ENCODE data around the gene UBAC1. TPM values are rescaled to one million over a fixed set of nuclear protein-coding genes. Genes with fewer than 3 reads are reported as not detected.

The UBAC1 gene
- total RNA-seq, 1 donor from 2014 or later = 25.5 TPM

DNA sequence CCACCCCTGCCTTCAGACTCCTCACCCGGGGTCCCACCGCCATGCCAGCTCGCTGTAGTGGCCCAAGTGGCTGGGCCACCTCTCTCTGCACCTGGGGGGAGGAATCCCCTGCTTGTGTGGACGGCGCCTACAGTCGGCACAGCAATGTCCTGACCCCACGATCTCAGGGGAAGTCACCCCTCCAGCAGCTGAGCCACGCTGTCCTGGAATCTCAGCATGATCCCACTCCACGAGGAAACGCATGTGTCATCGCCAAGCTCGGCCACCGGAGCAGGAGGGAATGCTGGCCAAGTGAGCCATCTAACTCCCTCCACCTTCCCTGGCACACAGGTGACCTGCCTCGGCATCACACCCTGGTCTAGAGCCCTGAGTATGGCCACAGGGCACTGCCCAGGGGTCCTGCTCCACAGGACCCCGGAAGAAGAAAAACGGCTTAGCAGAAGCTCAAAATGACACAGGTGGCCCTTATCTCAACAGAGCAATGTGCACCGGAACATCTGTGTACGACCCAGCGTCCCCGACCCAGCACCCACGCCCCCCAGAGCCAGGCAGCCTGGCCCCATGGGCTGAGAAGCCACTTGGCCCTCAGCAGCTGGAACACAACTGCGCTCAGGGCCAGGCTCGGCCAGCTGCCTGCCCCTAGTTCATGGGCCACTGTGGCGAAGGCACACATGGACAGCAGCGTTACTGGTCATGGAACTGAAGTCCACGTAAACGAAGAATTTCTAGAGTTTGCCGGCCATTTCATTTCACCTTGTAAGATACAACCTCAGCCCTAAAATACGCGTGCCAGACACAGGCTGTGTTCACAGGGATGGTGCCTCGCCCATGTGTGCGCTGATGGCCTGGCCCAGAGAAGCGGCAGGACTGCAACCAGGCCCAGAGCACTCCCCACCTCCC is 30.5 kb downstream of the UBAC1 start:
- H3K4me3 Mint-ChIP-seq = no peak overlapping the region
- no peaks in the 10 kb centered on the region for H3K27me3 Mint-ChIP-seq
- ATAC-seq (ENCODE audit: low read depth) (no peak), DNase-seq (no peak)
- no peak overlapping the region for H3K27ac Mint-ChIP-seq
- ChIA-PET POLR2A (no interaction called here), CTCF (no interaction called here)
- TF ChIP-seq, protein P1, sequence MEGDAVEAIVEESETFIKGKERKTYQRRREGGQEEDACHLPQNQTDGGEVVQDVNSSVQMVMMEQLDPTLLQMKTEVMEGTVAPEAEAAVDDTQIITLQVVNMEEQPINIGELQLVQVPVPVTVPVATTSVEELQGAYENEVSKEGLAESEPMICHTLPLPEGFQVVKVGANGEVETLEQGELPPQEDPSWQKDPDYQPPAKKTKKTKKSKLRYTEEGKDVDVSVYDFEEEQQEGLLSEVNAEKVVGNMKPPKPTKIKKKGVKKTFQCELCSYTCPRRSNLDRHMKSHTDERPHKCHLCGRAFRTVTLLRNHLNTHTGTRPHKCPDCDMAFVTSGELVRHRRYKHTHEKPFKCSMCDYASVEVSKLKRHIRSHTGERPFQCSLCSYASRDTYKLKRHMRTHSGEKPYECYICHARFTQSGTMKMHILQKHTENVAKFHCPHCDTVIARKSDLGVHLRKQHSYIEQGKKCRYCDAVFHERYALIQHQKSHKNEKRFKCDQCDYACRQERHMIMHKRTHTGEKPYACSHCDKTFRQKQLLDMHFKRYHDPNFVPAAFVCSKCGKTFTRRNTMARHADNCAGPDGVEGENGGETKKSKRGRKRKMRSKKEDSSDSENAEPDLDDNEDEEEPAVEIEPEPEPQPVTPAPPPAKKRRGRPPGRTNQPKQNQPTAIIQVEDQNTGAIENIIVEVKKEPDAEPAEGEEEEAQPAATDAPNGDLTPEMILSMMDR (IDR thresholded peaks at IDR 0.05) = no peak
- intact Hi-C loops (cut with micrococcal nuclease) = no loop called here
- no peaks in the 10 kb centered on the region for H3K9me3 Mint-ChIP-seq
- H3K36me3 Mint-ChIP-seq (ENCODE audit: low read depth) = peaks cover 39% of the 10 kb centered on the region
- no peaks in the 10 kb centered on the region for H3K4me1 Mint-ChIP-seq

DNA sequence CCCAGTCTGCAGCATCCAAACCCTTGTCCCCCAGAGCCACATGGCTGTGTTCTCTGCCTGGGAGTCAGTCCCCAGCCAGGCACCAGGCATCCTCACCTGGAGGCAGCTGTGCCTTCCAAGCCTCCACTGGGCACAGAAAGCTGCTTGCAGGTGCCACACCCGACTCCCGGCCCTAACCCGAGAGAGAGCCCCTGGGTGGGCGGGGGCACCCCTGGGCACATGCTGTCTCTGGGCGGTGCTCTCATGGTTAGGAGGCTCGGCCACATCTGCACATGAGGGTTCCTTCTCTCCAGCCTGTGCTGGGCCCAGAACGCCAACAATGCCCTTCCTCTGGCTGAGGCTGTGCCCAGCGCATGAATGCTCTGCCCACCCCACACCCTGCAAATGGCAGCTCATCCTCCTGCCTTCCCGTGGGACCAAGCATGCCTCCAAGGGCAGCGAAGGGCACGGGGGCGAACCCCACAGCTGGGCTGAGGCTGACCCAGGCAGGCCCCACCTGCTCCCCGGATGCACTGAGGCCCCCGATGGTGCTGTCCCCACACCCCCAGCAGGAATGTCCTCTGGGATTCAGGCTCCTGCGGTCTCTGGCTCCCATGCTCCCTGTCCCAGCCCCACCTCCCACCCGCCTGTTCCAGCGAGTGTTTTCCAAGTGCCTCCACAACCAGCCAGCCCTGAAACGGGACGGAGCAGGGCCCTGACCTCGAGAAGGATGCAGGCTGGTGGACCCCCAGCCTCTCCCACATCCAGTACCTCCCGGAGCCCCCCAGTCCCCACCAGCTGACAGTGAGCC is 31.3 kb downstream of the UBAC1 start:
- intact Hi-C loops (cut with micrococcal nuclease) = no loop called here
- Mint-ChIP-seq H3K27ac (no peak overlapping the region), H3K4me3 (no peak overlapping the region), H3K4me1 (no peaks in the 10 kb centered on the region), H3K36me3 (ENCODE audit: low read depth) (peaks cover 34% of the 10 kb centered on the region), H3K27me3 (no peaks in the 10 kb centered on the region), H3K9me3 (no peaks in the 10 kb centered on the region)
- DNase-seq (no peak), ATAC-seq (ENCODE audit: low read depth) (no peak)
- CTCF ChIA-PET = no interaction called here
- POLR2A ChIA-PET = no interaction called here
- TF ChIP-seq, protein P1 (IDR thresholded peaks at IDR 0.05) = no peak

DNA sequence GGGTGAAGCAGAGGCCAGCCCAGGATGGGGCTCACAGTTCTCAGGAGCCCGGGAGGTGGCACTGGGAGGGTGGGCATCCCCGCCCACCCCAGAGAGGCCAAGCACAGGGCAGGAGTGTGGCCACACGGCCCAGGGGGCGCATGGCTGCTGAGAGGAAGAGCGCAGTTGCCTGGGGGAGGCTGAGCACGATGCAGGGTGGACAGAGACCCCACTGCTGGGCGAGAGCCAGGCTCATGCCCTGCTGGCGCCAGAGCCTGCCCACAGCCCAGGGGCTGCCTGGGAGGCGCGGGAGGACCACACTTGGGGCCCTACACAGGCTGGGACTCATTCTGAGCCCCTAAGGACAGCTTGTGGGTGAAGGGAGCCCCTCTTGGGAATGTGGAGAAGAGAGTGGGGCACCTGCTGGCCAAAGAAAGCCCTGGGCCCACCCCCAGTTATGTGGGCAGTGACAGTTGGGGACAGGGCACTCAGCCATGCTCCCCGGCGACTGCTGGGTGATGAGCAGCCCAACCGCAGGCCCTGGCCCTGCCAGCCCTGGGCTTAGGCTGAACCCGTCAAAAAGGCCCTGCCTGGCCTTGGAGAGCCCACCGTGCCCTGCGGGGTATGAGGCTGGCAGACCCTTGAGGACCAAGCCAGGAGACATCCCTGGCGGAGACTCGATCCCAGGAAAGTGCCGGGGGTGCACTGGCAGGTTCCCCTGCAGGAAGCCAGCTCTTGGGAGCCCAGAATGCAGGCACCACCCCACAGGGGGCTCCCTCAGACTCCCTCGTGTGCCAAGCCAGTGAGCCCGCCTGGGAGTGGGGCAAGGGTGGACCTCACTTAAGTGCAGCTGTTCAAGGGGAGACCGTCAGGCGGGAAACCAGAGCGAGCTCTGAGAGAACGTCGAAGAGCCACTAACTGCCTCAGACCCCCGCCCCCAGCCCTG is 32.2 kb downstream of the UBAC1 start:
- intact Hi-C loops (cut with micrococcal nuclease) = no loop called here

DNA sequence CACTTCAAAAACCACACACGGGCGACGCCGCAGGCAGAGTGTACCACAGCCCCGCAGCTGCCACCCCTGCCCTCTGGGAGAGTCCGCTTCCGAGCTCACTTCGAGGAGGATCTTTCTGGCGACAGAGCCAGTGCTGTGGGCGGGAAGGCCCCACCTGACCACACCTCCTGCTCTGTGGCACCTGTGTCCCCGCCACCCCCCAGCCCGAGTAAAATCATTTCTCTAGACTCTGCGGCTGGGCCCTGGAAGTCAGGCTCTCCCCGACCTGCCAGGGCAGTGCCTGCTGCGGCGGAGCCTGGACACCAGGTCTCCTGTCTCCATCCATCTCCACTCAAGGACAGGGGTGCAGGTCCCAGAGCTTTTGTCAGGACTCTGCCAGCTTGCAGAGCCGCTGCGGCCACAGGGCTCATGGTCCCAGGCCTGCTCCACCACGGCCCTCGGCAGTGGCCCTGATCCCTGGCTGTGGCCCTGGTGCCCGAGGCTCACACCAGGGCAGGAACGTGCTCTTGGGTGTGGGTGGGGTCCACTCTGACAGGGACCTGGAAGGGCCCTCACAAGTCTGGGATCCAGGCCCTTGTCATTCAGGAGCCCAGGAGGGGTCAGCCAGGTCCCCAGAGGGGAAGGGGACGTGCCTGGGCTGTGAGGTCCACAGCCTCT is 33.0 kb downstream of the UBAC1 start:
- ATAC-seq (ENCODE audit: low read depth) = no peak
- Mint-ChIP-seq H3K9me3 (no peaks in the 10 kb centered on the region), H3K4me1 (no peaks in the 10 kb centered on the region), H3K36me3 (ENCODE audit: low read depth) (peaks cover 31% of the 10 kb centered on the region), H3K27ac (no peak overlapping the region), H3K27me3 (no peaks in the 10 kb centered on the region), H3K4me3 (no peak overlapping the region)
- CTCF ChIA-PET = no interaction called here
- POLR2A ChIA-PET = no interaction called here
- DNase-seq = no peak
- TF ChIP-seq, protein P1 (IDR thresholded peaks at IDR 0.05) = no peak
- intact Hi-C loops (cut with micrococcal nuclease) = no loop called here

More for the DNA sequence above, 32.2 kb downstream of the UBAC1 start:
- H3K27me3 Mint-ChIP-seq = no peaks in the 10 kb centered on the region
- no peak overlapping the region for H3K4me3 Mint-ChIP-seq
- CTCF ChIA-PET = no interaction called here
- POLR2A ChIA-PET = no interaction called here
- DNase-seq (no peak), ATAC-seq (ENCODE audit: low read depth) (no peak)
- H3K4me1 Mint-ChIP-seq = no peaks in the 10 kb centered on the region
- no peaks in the 10 kb centered on the region for H3K9me3 Mint-ChIP-seq
- TF ChIP-seq, protein P1 (IDR thresholded peaks at IDR 0.05) = no peak
- H3K27ac Mint-ChIP-seq = no peak overlapping the region
- H3K36me3 Mint-ChIP-seq (ENCODE audit: low read depth) = peaks cover 37% of the 10 kb centered on the region
